T-helper 1 cell treated with Interleukin-12 subunit alpha and Interleukin-12 subunit beta and Interleukin-4 antibody, amounts not matched to agents 30 μg/mL and 1 μg/mL, for 36 hours (primary cell): Measurements from ENCODE around the gene ACOT6.
"Not testable (repeated sequence)": the region's sequence is repeated elsewhere in the genome, so short reads cannot be mapped to it uniquely, and the experiment has no call there.

Source experiments
- H3K27ac Mint-ChIP-seq: one replicate; pipeline ENCODE4 v1.8.0; 2021; ENCODE audit warnings: mild to moderate bottlenecking, mixed read lengths
- H3K27me3 Mint-ChIP-seq: one replicate; pipeline ENCODE4 v1.8.0; 2021; ENCODE audit warnings: low read depth, mixed read lengths
- H3K36me3 Mint-ChIP-seq: one replicate; pipeline ENCODE4 v1.8.0; 2021; ENCODE audit warnings: low read depth, mixed read lengths
- H3K4me1 Mint-ChIP-seq: one replicate; pipeline ENCODE4 v1.8.0; 2021; ENCODE audit warnings: low read depth, mixed read lengths
- H3K4me3 Mint-ChIP-seq: one replicate; pipeline ENCODE4 v1.8.0; 2021; ENCODE audit warnings: mild to moderate bottlenecking, moderate library complexity, mixed read lengths
- H3K9me3 Mint-ChIP-seq: one replicate; pipeline ENCODE4 v1.8.0; 2021; ENCODE audit warnings: mixed read lengths

Gene ACOT6

DNA sequence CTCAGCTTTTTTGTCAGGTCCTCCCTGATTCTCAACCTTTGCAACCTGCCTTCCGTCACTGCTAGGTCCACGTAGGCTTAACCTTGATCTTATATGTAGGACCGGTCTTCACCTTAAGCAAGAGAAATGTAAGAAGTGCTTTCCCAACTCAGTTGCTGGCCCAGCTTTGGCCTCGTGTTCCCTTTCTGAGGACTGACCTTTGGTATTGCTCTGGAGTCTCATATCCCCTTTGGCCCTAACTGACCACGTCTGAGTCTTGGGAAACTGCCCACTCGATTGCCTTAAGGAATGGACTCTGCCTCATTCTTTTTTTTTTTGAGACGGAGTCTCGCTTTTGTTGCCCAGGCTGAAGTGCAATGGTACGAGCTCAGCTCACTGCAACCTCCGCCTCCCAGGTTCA, 8.0 kb downstream of the ACOT6 start:
- no peak overlapping the region for H3K27ac Mint-ChIP-seq
- no peak overlapping the region for H3K4me3 Mint-ChIP-seq
- H3K9me3 Mint-ChIP-seq, result no peaks in the 10 kb centered on the region
- no peaks in the 10 kb centered on the region for H3K27me3 Mint-ChIP-seq
- H3K4me1 Mint-ChIP-seq, result no peaks in the 10 kb centered on the region
- H3K36me3 Mint-ChIP-seq, result no peaks in the 10 kb centered on the region

DNA sequence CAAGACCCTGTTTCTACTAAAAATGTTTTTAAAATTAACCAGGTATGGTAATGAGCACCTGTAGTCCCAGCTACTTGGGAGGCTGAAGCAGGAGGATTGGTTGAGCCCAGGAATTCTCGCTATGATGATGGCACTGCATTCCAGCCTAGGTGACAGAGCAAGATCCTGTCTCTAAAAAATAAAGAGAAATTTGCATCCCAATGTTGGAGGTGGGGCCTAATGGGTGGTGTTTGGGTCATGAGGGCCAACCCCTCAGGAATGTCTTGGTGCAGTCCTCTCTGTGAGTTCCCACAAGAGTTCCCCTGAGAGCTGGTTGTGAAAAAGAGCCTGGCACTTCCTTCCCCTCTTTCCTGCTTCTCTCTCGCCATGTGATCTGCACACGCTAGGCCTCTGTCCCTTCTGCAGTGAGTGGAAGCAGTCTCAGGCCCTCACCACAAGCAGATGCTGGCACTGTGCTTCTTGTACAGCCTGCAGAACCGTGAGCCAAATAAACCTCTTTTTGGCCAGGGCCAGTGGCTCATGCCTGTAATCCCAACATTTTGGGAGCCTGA, 11.3 kb downstream of the ACOT6 start:
- no peaks in the 10 kb centered on the region for H3K27me3 Mint-ChIP-seq
- H3K4me3 Mint-ChIP-seq, result no peak overlapping the region
- H3K36me3 Mint-ChIP-seq, result no peaks in the 10 kb centered on the region
- H3K27ac Mint-ChIP-seq, result no peak overlapping the region
- no peaks in the 10 kb centered on the region for H3K9me3 Mint-ChIP-seq
- H3K4me1 Mint-ChIP-seq, result no peaks in the 10 kb centered on the region

DNA sequence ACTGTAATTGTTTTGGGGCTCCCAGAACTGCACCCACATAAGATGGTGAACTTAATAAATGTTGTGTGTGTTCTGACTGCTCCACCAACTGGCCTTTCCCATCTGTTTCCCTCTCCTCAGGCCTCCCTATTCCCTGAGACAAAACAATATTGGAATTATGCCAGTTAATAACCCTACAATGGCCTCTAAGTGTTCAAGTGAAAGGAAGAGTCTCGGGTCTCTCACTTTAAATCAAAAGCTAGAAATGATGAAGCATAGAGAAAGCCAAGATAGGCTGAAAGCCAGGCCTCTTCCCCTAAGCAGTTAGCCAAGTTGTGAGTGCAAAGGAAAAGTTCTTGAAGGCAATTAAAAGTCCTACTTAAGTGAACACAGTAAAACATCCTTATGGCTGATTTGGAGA, 13.4 kb downstream of the ACOT6 start:
- H3K4me3 Mint-ChIP-seq, result no peak overlapping the region
- H3K9me3 Mint-ChIP-seq, result no peaks in the 10 kb centered on the region
- peaks cover 10% of the 10 kb centered on the region for H3K27me3 Mint-ChIP-seq
- no peaks in the 10 kb centered on the region for H3K36me3 Mint-ChIP-seq
- no peak overlapping the region for H3K27ac Mint-ChIP-seq
- H3K4me1 Mint-ChIP-seq, result no peaks in the 10 kb centered on the region

DNA sequence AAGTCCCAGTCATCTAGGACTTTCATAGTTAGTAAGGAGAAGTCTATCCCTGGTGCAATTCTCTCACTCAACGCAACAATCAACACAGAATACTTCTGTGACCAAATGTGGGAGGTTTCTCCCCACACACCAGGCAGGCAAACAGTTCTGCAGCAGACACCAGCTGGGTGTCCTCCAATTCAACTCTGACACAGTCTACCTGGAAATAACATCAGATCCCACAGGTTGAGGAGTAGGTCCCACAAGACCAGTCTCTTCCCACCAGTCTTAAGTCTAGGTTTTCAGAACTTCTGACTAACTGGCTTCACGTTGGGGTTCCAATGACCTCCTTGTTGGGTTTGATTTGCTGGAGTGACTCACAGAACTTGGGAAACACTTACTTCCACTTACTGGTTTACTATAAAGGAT, 14.8 kb downstream of the ACOT6 start:
- Mint-ChIP-seq H3K4me1 (no peaks in the 10 kb centered on the region), H3K4me3 (no peak overlapping the region), H3K27me3 (peaks cover 16% of the 10 kb centered on the region), H3K36me3 (no peaks in the 10 kb centered on the region), H3K27ac (no peak overlapping the region), H3K9me3 (no peaks in the 10 kb centered on the region)

DNA sequence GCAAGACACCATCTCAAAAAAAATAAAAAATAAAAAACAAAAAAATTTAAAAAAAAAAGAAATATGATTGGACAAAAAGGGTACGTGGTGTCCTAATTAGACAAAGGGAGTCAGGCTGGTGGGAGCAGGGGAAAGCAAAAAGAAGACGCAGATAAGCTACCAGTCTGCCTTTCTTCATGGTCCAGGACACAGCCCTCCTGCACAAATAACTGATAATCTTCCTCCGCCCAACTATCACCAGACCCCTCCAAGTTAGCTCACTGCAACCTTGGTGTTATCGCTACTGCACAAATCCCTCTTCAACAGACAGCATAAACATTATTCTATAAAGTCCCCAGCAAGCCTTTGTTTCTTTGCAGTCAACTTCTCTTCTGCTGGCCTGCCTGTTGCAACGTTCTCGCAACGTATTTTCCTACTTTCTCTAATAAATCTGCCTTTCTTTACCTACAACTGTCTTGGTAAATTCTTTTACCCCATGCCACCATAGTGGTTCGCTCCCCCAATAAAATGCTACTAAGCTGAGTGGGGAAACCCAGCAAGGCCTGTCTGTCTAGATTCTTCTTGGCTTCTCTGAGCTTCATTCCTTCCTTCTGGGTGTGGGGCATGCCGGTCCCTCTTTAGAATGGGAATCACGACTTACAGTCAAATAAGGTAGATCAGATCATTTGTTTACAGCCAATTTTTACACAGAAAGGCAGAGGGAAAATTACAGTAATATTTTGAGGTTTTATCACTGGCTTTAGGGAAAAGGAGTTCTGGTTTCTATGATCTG, 17.9 kb downstream of the ACOT6 start:
- Mint-ChIP-seq H3K27ac (no peak overlapping the region), H3K27me3 (peaks cover 32% of the 10 kb centered on the region), H3K9me3 (no peaks in the 10 kb centered on the region), H3K36me3 (no peaks in the 10 kb centered on the region), H3K4me1 (peaks cover 3% of the 10 kb centered on the region), H3K4me3 (no peak overlapping the region)

DNA sequence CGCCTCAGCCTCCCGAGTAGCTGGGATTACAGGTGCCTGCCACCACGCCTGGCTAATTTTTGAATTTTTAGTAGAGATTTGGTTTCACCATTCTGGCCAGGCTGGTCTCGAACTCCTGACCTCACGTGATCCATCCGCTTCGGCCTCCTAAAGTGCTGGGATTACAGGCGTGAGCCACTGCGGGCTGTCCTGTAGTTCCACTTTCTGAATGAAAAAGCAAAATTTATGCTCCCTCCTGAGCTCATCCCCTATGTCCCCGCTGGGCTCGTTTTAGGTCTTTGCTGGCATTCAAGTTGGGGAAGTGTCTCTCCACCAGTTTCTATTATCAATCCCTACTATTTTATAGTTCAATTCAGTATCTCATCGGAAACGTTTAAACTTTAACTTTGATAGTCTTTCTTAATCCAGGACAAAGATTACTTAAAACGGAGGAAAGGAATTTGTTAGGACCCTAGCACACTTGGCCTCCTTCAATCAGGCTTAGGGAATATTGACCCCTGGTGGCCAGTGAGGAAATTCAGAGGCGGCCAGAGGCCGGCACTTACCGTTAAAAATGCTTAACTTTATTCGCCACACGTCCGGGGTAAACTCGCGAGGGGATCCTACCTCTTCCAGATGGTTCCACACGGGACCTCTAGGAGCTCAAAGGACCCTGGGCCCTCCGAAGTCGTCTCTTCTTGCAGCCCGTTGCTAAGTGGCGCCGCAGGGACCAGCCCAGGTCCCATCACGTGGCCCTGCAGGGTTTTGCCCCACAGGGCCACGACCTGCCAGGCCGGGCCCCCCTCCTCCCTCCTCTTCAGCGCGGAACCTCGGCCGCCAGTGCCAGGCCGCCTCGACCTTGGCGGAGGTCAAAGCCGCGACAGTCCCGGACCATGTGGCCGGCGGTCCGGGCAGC, 21.0 kb downstream of the ACOT6 start:
- H3K27me3 Mint-ChIP-seq, result peaks cover 40% of the 10 kb centered on the region
- no peaks in the 10 kb centered on the region for H3K36me3 Mint-ChIP-seq
- H3K4me1 Mint-ChIP-seq, result peaks cover 3% of the 10 kb centered on the region
- peak overlapping the region; percentile 63 for H3K4me3 Mint-ChIP-seq
- no peaks in the 10 kb centered on the region for H3K9me3 Mint-ChIP-seq
- no peak overlapping the region for H3K27ac Mint-ChIP-seq

DNA sequence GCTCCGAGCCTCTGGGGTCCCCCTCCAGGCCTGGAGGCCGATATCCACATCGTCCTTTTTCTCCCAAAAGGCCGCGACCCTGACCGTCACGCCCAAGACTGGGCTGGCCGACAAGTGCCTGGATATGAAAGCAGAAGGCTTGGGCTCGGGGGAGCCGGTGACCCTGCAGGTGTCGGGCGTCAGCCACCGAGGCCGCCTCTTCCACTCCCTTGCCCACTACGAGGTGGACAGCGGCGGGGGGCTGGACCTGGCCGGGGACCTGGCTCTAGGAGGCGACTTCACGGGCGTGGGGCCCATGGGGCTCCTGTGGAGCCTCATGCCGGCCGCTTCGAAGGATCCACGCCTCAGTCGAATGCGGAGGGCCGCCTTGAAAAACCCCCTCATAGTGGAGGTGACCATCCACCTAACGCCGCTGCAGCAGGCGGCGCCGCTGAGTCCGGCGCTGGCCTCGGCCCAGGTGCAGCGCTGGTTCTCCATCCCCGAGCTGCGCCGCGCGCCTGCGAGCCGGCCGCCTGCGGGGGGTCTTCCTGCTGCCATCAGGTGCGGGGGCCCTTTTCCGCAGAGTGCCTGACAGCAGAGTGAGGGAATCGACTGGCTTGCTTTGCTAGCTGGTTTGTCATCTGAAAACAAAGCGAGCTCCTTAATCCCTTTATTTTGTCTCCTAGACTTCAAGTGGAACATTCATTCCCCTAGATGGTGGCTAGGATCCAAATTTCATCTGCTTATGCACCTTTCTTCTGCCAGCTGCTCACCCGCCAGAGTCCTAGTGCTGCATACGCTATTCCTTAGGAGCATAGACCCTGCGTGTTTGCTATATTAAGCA, 21.9 kb downstream of the ACOT6 start:
- H3K4me1 Mint-ChIP-seq, result peaks cover 3% of the 10 kb centered on the region
- no peak overlapping the region for H3K27ac Mint-ChIP-seq

DNA sequence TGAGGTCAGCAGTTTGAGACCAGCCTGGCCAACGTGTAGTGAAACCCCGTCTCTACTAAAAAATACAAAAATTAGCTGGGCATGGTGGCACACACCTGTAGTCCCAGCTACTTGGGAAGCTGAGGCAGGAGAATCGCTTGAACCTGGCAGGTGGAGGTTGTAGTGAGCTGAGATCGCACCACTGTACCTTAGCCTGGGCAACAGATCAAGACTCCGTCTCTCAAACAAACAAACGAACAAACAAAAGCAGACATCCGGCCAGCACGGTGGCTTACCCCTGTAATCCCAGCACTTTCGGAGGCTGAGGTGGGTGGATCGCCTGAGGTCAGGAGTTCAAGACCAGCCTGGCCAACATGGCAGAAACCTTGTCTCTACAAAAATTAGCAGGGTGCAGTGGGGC, 24.0 kb downstream of the ACOT6 start:
- H3K4me1 Mint-ChIP-seq, H3K4me3 Mint-ChIP-seq, H3K36me3 Mint-ChIP-seq, H3K9me3 Mint-ChIP-seq, H3K27ac Mint-ChIP-seq: not testable (repeated sequence)
- peaks cover 34% of the 10 kb centered on the region for H3K27me3 Mint-ChIP-seq

More for the DNA sequence above, 21.9 kb downstream of the ACOT6 start:
- H3K27me3 Mint-ChIP-seq, result peaks cover 40% of the 10 kb centered on the region
- H3K4me3 Mint-ChIP-seq, result peak overlapping the region; percentile 63
- H3K9me3 Mint-ChIP-seq, result no peaks in the 10 kb centered on the region
- no peaks in the 10 kb centered on the region for H3K36me3 Mint-ChIP-seq

DNA sequence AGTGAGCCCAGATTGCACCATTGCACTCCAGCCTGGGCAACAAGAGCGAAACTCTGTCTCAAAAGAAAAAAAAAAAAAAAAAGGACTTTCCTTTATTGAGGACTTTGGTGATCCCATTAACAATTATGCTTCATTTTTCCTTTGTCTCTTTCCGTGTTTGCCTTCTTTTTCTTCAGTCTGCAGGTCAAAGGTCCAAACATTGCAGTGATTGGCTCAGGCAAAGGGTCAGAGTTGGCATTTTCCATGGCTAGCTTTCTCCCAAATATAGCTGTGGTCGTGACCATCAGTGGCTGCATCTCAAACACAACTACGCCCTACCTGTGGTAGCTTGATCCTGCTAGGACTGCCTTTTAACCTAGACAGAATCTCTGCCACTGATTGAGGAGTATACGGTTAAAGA, 25.5 kb downstream of the ACOT6 start:
- Mint-ChIP-seq H3K27ac (no peak overlapping the region), H3K4me3 (no peak overlapping the region), H3K27me3 (peaks cover 27% of the 10 kb centered on the region), H3K36me3 (no peaks in the 10 kb centered on the region), H3K4me1 (peaks cover 3% of the 10 kb centered on the region), H3K9me3 (no peaks in the 10 kb centered on the region)

DNA sequence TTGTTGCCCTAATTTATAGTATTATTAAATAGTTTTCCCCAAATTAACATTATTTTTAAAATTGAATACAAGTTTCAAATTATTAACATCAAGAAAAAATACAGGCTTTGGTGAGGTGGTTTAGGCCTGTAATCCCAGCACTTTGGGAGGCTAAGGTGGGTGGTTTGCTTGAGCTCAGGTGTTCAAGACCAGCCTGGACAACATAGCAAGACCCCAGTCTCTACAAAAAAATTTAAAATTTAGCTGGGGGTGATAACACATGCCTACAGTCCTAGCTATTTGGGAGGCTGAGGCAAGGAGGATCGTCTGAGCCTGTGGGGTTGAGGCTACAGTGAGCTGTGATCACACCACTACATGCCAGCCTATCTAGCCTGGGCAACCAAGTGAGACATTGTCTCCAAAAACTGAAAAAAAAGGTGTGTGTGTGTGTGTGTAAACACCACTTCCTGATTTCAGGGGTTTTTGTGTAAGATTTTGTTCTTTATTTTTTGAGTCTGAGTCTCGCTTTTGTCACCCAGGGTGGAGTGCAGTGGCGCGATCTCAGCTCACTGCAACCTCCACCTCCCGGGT, 28.6 kb downstream of the ACOT6 start:
- Mint-ChIP-seq H3K27me3 (peaks cover 8% of the 10 kb centered on the region), H3K9me3 (no peaks in the 10 kb centered on the region), H3K36me3 (no peaks in the 10 kb centered on the region), H3K4me3 (no peak overlapping the region), H3K27ac (no peak overlapping the region), H3K4me1 (peaks cover 12% of the 10 kb centered on the region)

DNA sequence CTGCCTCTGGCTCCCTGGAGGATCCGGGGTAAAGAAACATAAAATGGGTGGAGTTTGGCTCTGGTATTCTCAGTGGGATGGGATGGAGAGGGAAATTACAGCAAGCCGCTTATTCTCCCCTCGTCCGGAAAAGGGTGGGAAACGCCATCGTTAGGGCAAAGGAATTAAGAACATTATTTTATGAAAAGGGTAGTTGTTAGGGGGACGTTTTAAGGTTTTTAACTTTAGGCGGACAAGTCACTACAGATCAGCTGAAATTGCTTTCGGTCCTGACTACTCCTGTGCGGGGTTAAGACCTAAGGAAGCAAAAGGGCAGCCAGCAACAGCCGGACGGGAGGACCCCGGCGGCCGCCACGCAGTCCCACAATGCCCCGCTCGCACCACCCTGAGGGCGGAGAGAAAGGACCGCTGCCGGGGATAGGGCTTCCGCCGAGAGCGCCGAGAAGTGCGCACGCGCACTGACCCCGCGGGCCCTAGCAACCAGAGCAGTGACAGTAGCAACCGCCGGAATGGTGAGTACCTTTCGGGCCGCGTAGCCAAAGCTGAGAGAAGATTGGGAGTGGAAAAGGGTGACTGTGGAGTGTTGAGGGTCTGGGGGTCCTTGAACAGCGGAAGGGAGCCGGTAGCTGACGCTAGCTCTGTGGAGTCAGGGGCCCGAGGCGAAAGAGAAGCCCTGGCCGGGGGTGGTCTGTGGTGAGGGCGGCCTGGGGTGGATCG, 32.4 kb downstream of the ACOT6 start, which contains the start of gene DNAL1:
TSS of gene DNAL1 (plus strand) at position 456 of the 717 bp plus-strand sequence. CDS start at position 510, 54 bp downstream.
- Mint-ChIP-seq H3K4me3 (peak within 1 kb of the TSS; percentile 91), H3K27me3 (no peaks in the 10 kb centered on the region), H3K27ac (peak within 1 kb of the TSS; percentile 67), H3K9me3 (no peaks in the 10 kb centered on the region), H3K4me1 (peaks cover 12% of the 10 kb centered on the region), H3K36me3 (no peaks in the 10 kb centered on the region)

DNA sequence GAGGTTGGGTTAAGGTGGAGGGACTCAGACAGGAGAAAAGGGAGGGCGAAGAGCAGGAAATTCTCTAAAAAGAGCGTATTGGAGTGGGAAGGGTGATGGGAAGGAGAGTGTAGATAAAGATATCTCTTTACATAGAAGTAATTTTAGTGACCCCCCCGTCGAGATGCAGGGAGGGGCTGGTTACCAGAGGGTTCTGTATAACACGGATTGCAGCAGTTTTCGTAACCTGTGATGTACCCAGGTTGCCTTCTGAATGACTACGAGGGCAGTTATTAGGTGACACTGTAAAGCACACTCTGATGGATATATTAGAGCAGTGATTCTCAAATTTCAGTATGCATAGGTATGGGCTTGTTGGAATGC, 32.9 kb downstream of the ACOT6 start:
- Mint-ChIP-seq H3K4me3 (peak overlapping the region; percentile 91), H3K9me3 (no peaks in the 10 kb centered on the region), H3K4me1 (peaks cover 12% of the 10 kb centered on the region), H3K27me3 (no peaks in the 10 kb centered on the region), H3K36me3 (no peaks in the 10 kb centered on the region), H3K27ac (peak overlapping the region; percentile 67)

DNA sequence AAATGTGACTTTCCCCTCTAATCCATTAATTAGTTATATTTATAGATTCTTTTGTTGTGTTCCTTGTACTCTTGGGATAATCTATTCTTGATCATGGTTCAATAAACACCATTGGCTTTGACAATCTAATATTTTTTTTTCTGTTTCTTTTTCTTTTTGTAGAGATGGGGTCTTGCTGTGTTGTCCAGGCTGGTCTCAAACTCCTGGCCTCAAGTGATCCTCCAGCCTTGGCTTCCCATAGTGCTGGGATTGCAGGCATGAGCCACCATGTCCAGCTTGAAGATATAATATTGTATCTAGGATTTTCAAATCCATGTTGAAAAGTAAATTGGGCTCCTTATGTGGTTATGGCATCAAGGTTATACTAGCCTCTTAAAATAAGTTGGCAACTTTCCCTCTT, 38.7 kb downstream of the ACOT6 start:
- Mint-ChIP-seq H3K4me1 (no peaks in the 10 kb centered on the region), H3K9me3 (no peaks in the 10 kb centered on the region), H3K4me3 (no peak overlapping the region), H3K36me3 (peaks cover 2% of the 10 kb centered on the region), H3K27ac (no peak overlapping the region), H3K27me3 (no peaks in the 10 kb centered on the region)
